Measurements from ENCODE around the gene RNF224. TPM values are rescaled to one million over a fixed set of nuclear protein-coding genes. Genes with fewer than 3 reads are reported as not detected.

The RNF224 gene
- polyA plus RNA-seq (ENCODE audit: insufficient read length in 4 of 4): 10 to 100 TPM in 2 of 4 donors, 1 to 10 TPM in 2; 3.6 to 20.1 (median 12.5) TPM

- DNase-seq (ENCODE audit: low read depth in 4 of 4, low spot score in 2 of 4): peak in 2 of 4 donors; percentile 53 to 65
Measured at GRCh38 chr9:137227054-137227852, at the start of gene RNF224. Gene RNF224, plus strand, starts transcription at chr9:137227502. Its CDS starts 834 bp downstream, at chr9:137228336.

GRCh38 chr9:137178201-137178938 lies 48.9 kb upstream of the RNF224 start:
- DNase-seq (ENCODE audit: low read depth in 4 of 4, low spot score in 2 of 4): no peak

GRCh38 chr9:137178939-137179630 lies 48.2 kb upstream of the RNF224 start:
- no peak for DNase-seq (ENCODE audit: low read depth in 4 of 4, low spot score in 2 of 4)

GRCh38 chr9:137179761-137180160 lies 47.5 kb upstream of the RNF224 start:
- no peak for DNase-seq (ENCODE audit: low read depth in 4 of 4, low spot score in 2 of 4)

- no peak for DNase-seq (ENCODE audit: low read depth in 4 of 4, low spot score in 2 of 4)
Measured at GRCh38 chr9:137180491-137180890, 46.8 kb upstream of the RNF224 start.

GRCh38 chr9:137181680-137182079 lies 45.6 kb upstream of the RNF224 start:
- DNase-seq (ENCODE audit: low read depth in 4 of 4, low spot score in 2 of 4): no peak

- DNase-seq (ENCODE audit: low read depth in 4 of 4, low spot score in 2 of 4): no peak
Measured at GRCh38 chr9:137182836-137183235, 44.5 kb upstream of the RNF224 start.

GRCh38 chr9:137183980-137184595 lies 43.2 kb upstream of the RNF224 start:
- DNase-seq (ENCODE audit: low read depth in 4 of 4, low spot score in 2 of 4): no peak

GRCh38 chr9:137184881-137185660 lies 42.2 kb upstream of the RNF224 start:
- no peak for DNase-seq (ENCODE audit: low read depth in 4 of 4, low spot score in 2 of 4)

- no peak for DNase-seq (ENCODE audit: low read depth in 4 of 4, low spot score in 2 of 4)
Measured at GRCh38 chr9:137185921-137186320, 41.4 kb upstream of the RNF224 start.

- DNase-seq (ENCODE audit: low read depth in 4 of 4, low spot score in 2 of 4): no peak
Measured at GRCh38 chr9:137186385-137186784, 40.9 kb upstream of the RNF224 start.

GRCh38 chr9:137187386-137187785 lies 39.9 kb upstream of the RNF224 start:
- no peak for DNase-seq (ENCODE audit: low read depth in 4 of 4, low spot score in 2 of 4)

- DNase-seq (ENCODE audit: low read depth in 4 of 4, low spot score in 2 of 4): no peak
Measured at GRCh38 chr9:137188086-137188489, 39.2 kb upstream of the RNF224 start.

- peak; percentile 88 to 92 (median 90) for DNase-seq (ENCODE audit: low read depth in 4 of 4, low spot score in 2 of 4)
Measured at GRCh38 chr9:137188490-137189296, 38.6 kb upstream of the RNF224 start, which contains the start of the genes ANAPC2 and SSNA1. Gene ANAPC2, minus strand, starts transcription at chr9:137188560. Its CDS starts 28 bp downstream, at chr9:137188532. Gene SSNA1, plus strand, starts transcription at chr9:137188676. Its CDS starts 51 bp downstream, at chr9:137188727.

GRCh38 chr9:137189297-137190295 lies 37.7 kb upstream of the RNF224 start:
- DNase-seq (ENCODE audit: low read depth in 4 of 4, low spot score in 2 of 4): no peak

- DNase-seq (ENCODE audit: low read depth in 4 of 4, low spot score in 2 of 4): no peak
Measured at GRCh38 chr9:137190315-137190856, 36.9 kb upstream of the RNF224 start.

- no peak for DNase-seq (ENCODE audit: low read depth in 4 of 4, low spot score in 2 of 4)
Measured at GRCh38 chr9:137191245-137191644, 36.1 kb upstream of the RNF224 start.

Measured in left renal cortex interstitium (tissue), 4 donors.